Effector memory CD4-positive, alpha-beta T cell (primary cell): Measurements from ENCODE around the gene INAFM2.

Experiments used
- DNase-seq, 3 donors: peaks; one replicate each; pipeline ENCODE4 v3.0.0-alpha.2; 2020
- H3K27ac ChIP-seq: 2 replicates; pipeline ENCODE4 v1.7.0; 2013; ENCODE audit warnings: mild to moderate bottlenecking, low read length, moderate library complexity; ENCODE audit not compliant: insufficient read depth, poor library complexity, severe bottlenecking
- H3K27me3 ChIP-seq: replicated peaks from 2 replicates; pipeline ENCODE4 v1.7.0; 2013; ENCODE audit warnings: mild to moderate bottlenecking, low read length; ENCODE audit not compliant: insufficient read depth, control insufficient read depth, poor library complexity, severe bottlenecking
- H3K36me3 ChIP-seq: 2 replicates; pipeline ENCODE4 v1.7.0; 2013; ENCODE audit warnings: mild to moderate bottlenecking, low read length, moderate library complexity; ENCODE audit not compliant: control insufficient read depth, insufficient read depth
- H3K4me1 ChIP-seq: 2 replicates; pipeline ENCODE4 v1.7.0; 2013; ENCODE audit warnings: low read length, mild to moderate bottlenecking; ENCODE audit not compliant: control insufficient read depth, insufficient read depth, poor library complexity, severe bottlenecking
- H3K4me3 ChIP-seq: 2 replicates; pipeline ENCODE4 v1.7.0; 2013; ENCODE audit warnings: low read length, low read depth, mild to moderate bottlenecking; ENCODE audit not compliant: insufficient read depth, poor library complexity, severe bottlenecking
- H3K9me3 ChIP-seq: 2 replicates; pipeline ENCODE4 v1.7.0; 2013; ENCODE audit warnings: mild to moderate bottlenecking, low read length, moderate library complexity; ENCODE audit not compliant: control insufficient read depth

INAFM2 gene

GRCh38 chr15:40367686-40368611, 44.5 kb downstream of the INAFM2 start:
- peak; percentile 79 to 82 (median 79) for DNase-seq
- Histone ChIP-seq H3K9me3 (no peaks in the 10 kb centered on the region), H3K4me1 (peaks cover 14% of the 10 kb centered on the region), H3K4me3 (peak overlapping the region; percentile 59), H3K27ac (peak overlapping the region; percentile 26), H3K36me3 (no peaks in the 10 kb centered on the region), H3K27me3 (no peaks in the 10 kb centered on the region)

- Histone ChIP-seq H3K27me3 (no peaks in the 10 kb centered on the region), H3K4me3 (no peak overlapping the region), H3K9me3 (no peaks in the 10 kb centered on the region), H3K4me1 (peaks cover 14% of the 10 kb centered on the region), H3K36me3 (no peaks in the 10 kb centered on the region), H3K27ac (no peak overlapping the region)
- no peak for DNase-seq
These were observed 45.4 kb downstream of the INAFM2 start for GRCh38 chr15:40368719-40369473.

- Histone ChIP-seq H3K4me1 (peaks cover 14% of the 10 kb centered on the region), H3K36me3 (no peaks in the 10 kb centered on the region), H3K4me3 (no peak overlapping the region), H3K27ac (no peak overlapping the region), H3K27me3 (no peaks in the 10 kb centered on the region), H3K9me3 (no peaks in the 10 kb centered on the region)
- no peak for DNase-seq
These were observed 46.0 kb downstream of the INAFM2 start for GRCh38 chr15:40369474-40369869.

- no peak overlapping the region for H3K4me3 ChIP-seq
- H3K4me1 ChIP-seq = peaks cover 14% of the 10 kb centered on the region
- no peaks in the 10 kb centered on the region for H3K36me3 ChIP-seq
- no peak for DNase-seq
- no peak overlapping the region for H3K27ac ChIP-seq
- H3K27me3 ChIP-seq = no peaks in the 10 kb centered on the region
- no peaks in the 10 kb centered on the region for H3K9me3 ChIP-seq
These were observed 46.5 kb downstream of the INAFM2 start for GRCh38 chr15:40369971-40370370.

GRCh38 chr15:40372981-40373380, 49.5 kb downstream of the INAFM2 start:
- Histone ChIP-seq H3K4me1 (peaks cover 3% of the 10 kb centered on the region), H3K27ac (no peak overlapping the region), H3K4me3 (no peak overlapping the region), H3K27me3 (no peaks in the 10 kb centered on the region), H3K36me3 (no peaks in the 10 kb centered on the region), H3K9me3 (no peaks in the 10 kb centered on the region)
- no peak for DNase-seq
